ENCODE results near the gene FKBP1A.

GRCh38 chr20:1389703-1390580 is 2.9 kb downstream of the FKBP1A start:
- no peak for TF ChIP-seq CTCF (IDR thresholded peaks at IDR 0.05)
- TF ChIP-seq POLR2A (IDR thresholded peaks at IDR 0.05) = no peak

Data from testis (tissue), 2 donors.